ENCODE measurements around the gene BMPR1A.

BMPR1A gene

GRCh38 chr10:86960863-86961434, 204.5 kb downstream of the BMPR1A start:
- no peaks in the 10 kb centered on the region for H3K27me3 ChIP-seq (ENCODE audit: low read depth, low read length)
- H3K27ac ChIP-seq (ENCODE audit: low read length), result no peak overlapping the region
- no peak overlapping the region for H3K4me3 ChIP-seq (ENCODE audit: low read depth in 1 of 2, low read length in 2 of 2)
- H3K4me1 ChIP-seq (ENCODE audit: control insufficient read depth in 1 of 2, insufficient read depth in 2 of 2, low read length in 2 of 2), result peaks cover 8 to 16% of the 10 kb centered on the region in 2 donors
- no peaks in the 10 kb centered on the region for H3K9me3 ChIP-seq (ENCODE audit: control insufficient read depth in 1 of 2, low read length in 2 of 2)
- no peaks in the 10 kb centered on the region for H3K36me3 ChIP-seq (ENCODE audit: control insufficient read depth in 1 of 2, insufficient read depth in 2 of 2, low read length in 2 of 2)

- H3K9me3 ChIP-seq (ENCODE audit: control insufficient read depth in 1 of 2, low read length in 2 of 2), result no peaks in the 10 kb centered on the region
- H3K4me1 ChIP-seq (ENCODE audit: control insufficient read depth in 1 of 2, insufficient read depth in 2 of 2, low read length in 2 of 2), result peaks cover 13 to 22% of the 10 kb centered on the region in 2 donors
- no peaks in the 10 kb centered on the region for H3K27me3 ChIP-seq (ENCODE audit: low read depth, low read length)
- no peak overlapping the region for H3K27ac ChIP-seq (ENCODE audit: low read length)
- no peak overlapping the region for H3K4me3 ChIP-seq (ENCODE audit: low read depth in 1 of 2, low read length in 2 of 2)
- no peaks in the 10 kb centered on the region for H3K36me3 ChIP-seq (ENCODE audit: control insufficient read depth in 1 of 2, insufficient read depth in 2 of 2, low read length in 2 of 2)
These were observed 205.2 kb downstream of the BMPR1A start for GRCh38 chr10:86961481-86962091.

- Histone ChIP-seq H3K36me3 (ENCODE audit: control insufficient read depth in 1 of 2, insufficient read depth in 2 of 2, low read length in 2 of 2) (no peaks in the 10 kb centered on the region), H3K27me3 (ENCODE audit: low read depth, low read length) (no peaks in the 10 kb centered on the region), H3K4me3 (ENCODE audit: low read depth in 1 of 2, low read length in 2 of 2) (no peak overlapping the region), H3K4me1 (ENCODE audit: control insufficient read depth in 1 of 2, insufficient read depth in 2 of 2, low read length in 2 of 2) (peaks cover 13 to 30% of the 10 kb centered on the region in 2 donors), H3K27ac (ENCODE audit: low read length) (no peak overlapping the region), H3K9me3 (ENCODE audit: control insufficient read depth in 1 of 2, low read length in 2 of 2) (no peaks in the 10 kb centered on the region)
These were observed 205.9 kb downstream of the BMPR1A start for GRCh38 chr10:86962136-86962980.

GRCh38 chr10:86962981-86963310, 206.5 kb downstream of the BMPR1A start:
- H3K27ac ChIP-seq (ENCODE audit: low read length), result no peak overlapping the region
- no peak overlapping the region for H3K4me3 ChIP-seq (ENCODE audit: low read depth in 1 of 2, low read length in 2 of 2)
- no peaks in the 10 kb centered on the region for H3K9me3 ChIP-seq (ENCODE audit: control insufficient read depth in 1 of 2, low read length in 2 of 2)
- no peaks in the 10 kb centered on the region for H3K36me3 ChIP-seq (ENCODE audit: control insufficient read depth in 1 of 2, insufficient read depth in 2 of 2, low read length in 2 of 2)
- H3K27me3 ChIP-seq (ENCODE audit: low read depth, low read length), result no peaks in the 10 kb centered on the region
- H3K4me1 ChIP-seq (ENCODE audit: control insufficient read depth in 1 of 2, insufficient read depth in 2 of 2, low read length in 2 of 2), result peaks cover 11 to 32% of the 10 kb centered on the region in 2 donors

GRCh38 chr10:86963341-86963919, 207.0 kb downstream of the BMPR1A start:
- H3K27me3 ChIP-seq (ENCODE audit: low read depth, low read length), result no peaks in the 10 kb centered on the region
- no peak overlapping the region for H3K4me3 ChIP-seq (ENCODE audit: low read depth in 1 of 2, low read length in 2 of 2)
- peaks cover 8 to 33% of the 10 kb centered on the region in 2 donors for H3K4me1 ChIP-seq (ENCODE audit: control insufficient read depth in 1 of 2, insufficient read depth in 2 of 2, low read length in 2 of 2)
- no peaks in the 10 kb centered on the region for H3K9me3 ChIP-seq (ENCODE audit: control insufficient read depth in 1 of 2, low read length in 2 of 2)
- no peak overlapping the region for H3K27ac ChIP-seq (ENCODE audit: low read length)
- no peaks in the 10 kb centered on the region for H3K36me3 ChIP-seq (ENCODE audit: control insufficient read depth in 1 of 2, insufficient read depth in 2 of 2, low read length in 2 of 2)

- H3K4me3 ChIP-seq (ENCODE audit: low read depth in 1 of 2, low read length in 2 of 2), result no peak overlapping the region
- H3K27me3 ChIP-seq (ENCODE audit: low read depth, low read length), result no peaks in the 10 kb centered on the region
- no peaks in the 10 kb centered on the region for H3K9me3 ChIP-seq (ENCODE audit: control insufficient read depth in 1 of 2, low read length in 2 of 2)
- H3K27ac ChIP-seq (ENCODE audit: low read length), result no peak overlapping the region
- H3K4me1 ChIP-seq (ENCODE audit: control insufficient read depth in 1 of 2, insufficient read depth in 2 of 2, low read length in 2 of 2), result peaks cover 9 to 39% of the 10 kb centered on the region in 2 donors
- H3K36me3 ChIP-seq (ENCODE audit: control insufficient read depth in 1 of 2, insufficient read depth in 2 of 2, low read length in 2 of 2), result no peaks in the 10 kb centered on the region
These were observed 207.8 kb downstream of the BMPR1A start for GRCh38 chr10:86964061-86964846.

- H3K9me3 ChIP-seq (ENCODE audit: control insufficient read depth in 1 of 2, low read length in 2 of 2), result no peaks in the 10 kb centered on the region
- H3K36me3 ChIP-seq (ENCODE audit: control insufficient read depth in 1 of 2, insufficient read depth in 2 of 2, low read length in 2 of 2), result no peaks in the 10 kb centered on the region
- no peak overlapping the region for H3K27ac ChIP-seq (ENCODE audit: low read length)
- no peaks in the 10 kb centered on the region for H3K27me3 ChIP-seq (ENCODE audit: low read depth, low read length)
- H3K4me1 ChIP-seq (ENCODE audit: control insufficient read depth in 1 of 2, insufficient read depth in 2 of 2, low read length in 2 of 2), result peaks cover 13 to 40% of the 10 kb centered on the region in 2 donors
- no peak overlapping the region for H3K4me3 ChIP-seq (ENCODE audit: low read depth in 1 of 2, low read length in 2 of 2)
These were observed 208.4 kb downstream of the BMPR1A start for GRCh38 chr10:86964847-86965190.

GRCh38 chr10:86965986-86966654, 209.7 kb downstream of the BMPR1A start:
- H3K4me3 ChIP-seq (ENCODE audit: low read depth in 1 of 2, low read length in 2 of 2), result peak overlapping the region in 1 of 2 donors; percentile 6
- H3K4me1 ChIP-seq (ENCODE audit: control insufficient read depth in 1 of 2, insufficient read depth in 2 of 2, low read length in 2 of 2), result peaks cover 13 to 45% of the 10 kb centered on the region in 2 donors

GRCh38 chr10:86967481-86967941, 211.1 kb downstream of the BMPR1A start:
- no peak overlapping the region for H3K27ac ChIP-seq (ENCODE audit: low read length)
- peaks cover 13 to 53% of the 10 kb centered on the region in 2 donors for H3K4me1 ChIP-seq (ENCODE audit: control insufficient read depth in 1 of 2, insufficient read depth in 2 of 2, low read length in 2 of 2)
- peak overlapping the region in 1 of 2 donors; percentile 76 for H3K4me3 ChIP-seq (ENCODE audit: low read depth in 1 of 2, low read length in 2 of 2)
- no peaks in the 10 kb centered on the region for H3K9me3 ChIP-seq (ENCODE audit: control insufficient read depth in 1 of 2, low read length in 2 of 2)
- H3K27me3 ChIP-seq (ENCODE audit: low read depth, low read length), result no peaks in the 10 kb centered on the region
- H3K36me3 ChIP-seq (ENCODE audit: control insufficient read depth in 1 of 2, insufficient read depth in 2 of 2, low read length in 2 of 2), result peaks cover 0 to 6% of the 10 kb centered on the region in 2 donors

More at GRCh38 chr10:86965986-86966654, 209.7 kb downstream of the BMPR1A start:
- Histone ChIP-seq H3K36me3 (ENCODE audit: control insufficient read depth in 1 of 2, insufficient read depth in 2 of 2, low read length in 2 of 2) (peaks cover 0 to 6% of the 10 kb centered on the region in 2 donors), H3K27ac (ENCODE audit: low read length) (no peak overlapping the region), H3K9me3 (ENCODE audit: control insufficient read depth in 1 of 2, low read length in 2 of 2) (no peaks in the 10 kb centered on the region), H3K27me3 (ENCODE audit: low read depth, low read length) (no peaks in the 10 kb centered on the region)

- Histone ChIP-seq H3K4me3 (ENCODE audit: low read depth in 1 of 2, low read length in 2 of 2) (peak within 1 kb of the TSS; percentile 60 to 76), H3K27ac (ENCODE audit: low read length) (peak within 1 kb of the TSS; percentile 74), H3K27me3 (ENCODE audit: low read depth, low read length) (no peaks in the 10 kb centered on the region), H3K4me1 (ENCODE audit: control insufficient read depth in 1 of 2, insufficient read depth in 2 of 2, low read length in 2 of 2) (peaks cover 13 to 53% of the 10 kb centered on the region in 2 donors), H3K9me3 (ENCODE audit: control insufficient read depth in 1 of 2, low read length in 2 of 2) (no peaks in the 10 kb centered on the region), H3K36me3 (ENCODE audit: control insufficient read depth in 1 of 2, insufficient read depth in 2 of 2, low read length in 2 of 2) (peaks cover 0 to 6% of the 10 kb centered on the region in 2 donors)
These were observed 212.0 kb downstream of the BMPR1A start, which contains the start of gene ADIRF for GRCh38 chr10:86968271-86968993. ADIRF (plus strand) TSS chr10:86968482; CDS start chr10:86968545, 63 bp downstream.
